K562 treated with DMSO at 1 percent for 12 hours (cell line): ENCODE data around the gene TARDBP. TPM values are rescaled to one million over a fixed set of nuclear protein-coding genes. Genes with fewer than 3 reads are reported as not detected.

Experiments used
- total RNA-seq: library from RNA; unstranded; fragments of 300-600 nt; gene quantifications from 2 replicates; pipeline ENCODE4 v1.2.3, GENCODE V29; 2022; ENCODE audit not compliant: insufficient read depth

TARDBP gene
- 78.9 and 193 TPM in 2 replicates for total RNA-seq

DNA sequence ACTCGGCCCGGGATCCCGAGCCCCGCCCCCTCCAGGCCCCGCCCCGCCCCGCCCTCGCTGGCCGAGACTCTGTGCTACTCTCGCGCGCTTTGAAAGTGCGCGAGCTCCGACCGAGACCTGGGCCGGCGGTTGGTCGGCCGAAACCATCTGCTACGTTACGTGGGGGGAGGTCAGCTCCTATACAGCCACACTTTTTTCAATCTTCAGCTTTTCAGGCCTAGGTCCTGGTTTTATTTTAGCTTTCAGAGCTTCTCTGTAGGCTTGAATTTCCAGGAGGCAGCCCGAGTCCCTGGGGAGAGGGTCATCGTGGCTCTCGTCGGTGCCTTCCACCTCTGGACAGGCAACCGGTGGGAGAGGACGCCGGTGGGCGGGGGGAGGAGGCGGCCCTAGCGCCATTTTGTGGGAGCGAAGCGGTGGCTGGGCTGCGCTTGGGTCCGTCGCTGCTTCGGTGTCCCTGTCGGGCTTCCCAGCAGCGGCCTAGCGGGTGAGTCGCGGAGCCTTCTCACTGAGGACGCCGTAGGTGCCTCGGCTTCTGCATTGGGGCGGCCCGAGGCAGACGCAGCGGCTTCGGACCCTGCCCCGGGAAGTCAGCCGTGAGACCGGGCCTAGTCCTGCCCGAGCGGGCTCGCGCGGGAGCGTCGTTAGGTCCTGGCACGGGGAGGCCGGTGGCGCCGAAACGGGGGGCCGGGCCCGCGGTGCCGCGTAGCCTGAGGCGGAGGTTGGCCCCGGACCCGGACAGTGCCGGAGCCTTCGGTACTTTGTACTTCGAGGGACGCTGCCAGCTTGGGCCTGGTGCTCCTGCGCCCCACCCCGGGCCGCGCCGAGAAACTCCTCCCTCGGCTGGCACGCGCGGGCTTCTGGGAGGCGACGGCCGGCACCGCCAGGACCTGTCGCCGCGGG, at the start of gene TARDBP:
TSS of gene TARDBP (plus strand) at position 395 of the 900 bp plus-strand sequence. CDS start 1,074 bp downstream, outside the sequence.

DNA sequence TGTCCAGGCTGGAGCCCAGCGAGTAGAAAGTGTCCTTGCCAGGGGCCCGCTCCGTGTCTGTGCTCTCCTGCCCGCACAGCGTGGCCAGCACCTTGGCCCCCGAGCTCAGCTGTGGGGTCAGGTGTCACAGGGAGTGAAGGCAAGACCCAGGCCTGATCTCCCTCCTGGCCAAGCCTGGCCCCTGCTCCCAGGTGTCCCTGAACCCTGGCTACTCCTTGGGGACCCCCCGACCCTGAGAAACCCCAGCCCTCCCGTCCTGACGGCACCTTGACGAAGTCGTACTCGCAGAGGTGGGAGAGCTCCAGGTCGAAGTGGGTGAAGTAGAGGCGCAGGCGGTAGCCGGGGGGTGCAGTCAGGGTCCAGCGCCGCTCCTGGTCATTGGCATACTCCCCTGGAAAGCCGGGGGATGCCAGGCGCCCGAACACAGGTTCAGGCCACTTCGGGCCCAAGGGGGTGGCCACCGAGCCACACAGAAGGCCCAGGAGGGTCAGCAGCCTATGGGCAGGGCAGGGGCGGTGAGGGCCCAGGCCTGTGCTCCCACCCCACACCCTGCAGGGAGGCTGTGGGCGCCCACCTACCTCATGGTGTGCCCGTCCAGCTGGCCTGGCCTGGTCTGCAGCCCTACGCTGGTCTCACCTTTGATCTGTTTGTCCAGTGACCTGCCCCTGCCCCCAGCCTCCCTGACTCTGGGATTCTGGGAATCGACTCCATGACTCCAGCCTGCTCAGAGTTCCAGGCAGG, 34.3 kb downstream of the TARDBP start, which contains the start of gene MASP2:
TSS of gene MASP2 (minus strand) at position 615 of the 741 bp plus-strand sequence. CDS start at position 583, 32 bp downstream.

DNA sequence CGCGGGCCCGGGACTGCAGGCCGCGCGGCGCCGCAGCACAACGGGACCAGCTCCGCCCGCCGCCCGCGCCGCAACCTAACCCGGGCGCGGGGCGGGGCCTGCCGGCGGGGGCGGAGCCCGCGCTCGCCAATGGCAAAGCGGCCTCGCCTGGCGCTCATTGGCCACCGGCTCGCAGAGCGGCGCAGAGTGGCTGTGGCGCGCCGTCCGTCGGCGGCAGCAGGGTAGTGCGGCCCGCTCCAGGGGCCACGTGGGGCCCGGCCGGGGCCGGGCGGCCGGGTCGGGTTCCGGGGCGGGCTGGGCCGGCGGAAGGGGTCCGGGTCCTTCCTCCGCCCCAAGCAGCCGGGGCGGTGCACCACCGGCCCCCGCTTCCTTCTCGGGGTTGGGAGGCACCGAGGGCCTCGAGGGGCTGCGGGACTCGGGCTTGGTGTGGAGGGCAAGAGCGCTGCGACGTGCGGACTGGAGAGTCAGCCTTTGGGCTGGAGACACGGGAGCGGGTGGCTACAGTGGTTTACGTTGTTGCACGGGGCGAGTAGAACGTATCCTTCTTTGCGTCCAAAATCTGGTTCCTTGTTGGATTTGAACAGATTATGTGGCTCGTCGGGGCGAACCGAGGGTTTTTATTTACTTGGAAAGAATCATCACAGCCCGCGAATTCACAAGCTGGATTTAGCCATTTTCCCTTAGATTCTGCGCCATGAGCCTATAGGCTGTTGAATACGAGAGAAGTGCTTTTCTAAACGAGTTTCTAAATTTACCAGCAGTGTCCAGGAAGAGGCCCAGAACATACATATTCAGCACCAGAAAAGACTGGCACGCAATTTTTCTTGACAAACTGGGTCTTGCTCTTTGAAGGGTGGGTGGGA, 47.7 kb downstream of the TARDBP start, which contains the start of gene SRM:
TSS of gene SRM (minus strand) at position 51 of the 863 bp plus-strand sequence. CDS start 75 bp downstream, outside the sequence.

Other genes with a start within 250 kb of the TARDBP start
- 2.3 and 4.8 TPM in 2 replicates for gene CASZ1, start 216.0 kb upstream of the TARDBP start, total RNA-seq
- 0.57 and 2.4 TPM in 2 replicates for gene MASP2, start 34.6 kb downstream of the TARDBP start, total RNA-seq
- 70.5 and 71.3 TPM in 2 replicates for gene SRM, start 47.4 kb downstream of the TARDBP start, total RNA-seq
- 48.2 and 101 TPM in 2 replicates for gene EXOSC10, start 87.2 kb downstream of the TARDBP start, total RNA-seq
- gene ANGPTL7, start 176.7 kb downstream of the TARDBP start, total RNA-seq = not detected in 2 replicates
- gene MTOR, start 249.9 kb downstream of the TARDBP start, total RNA-seq = 23.2 and 75.0 TPM in 2 replicates